ENCODE data around the gene TUBA1C. TPM values are rescaled to one million over a fixed set of nuclear protein-coding genes. Genes with fewer than 3 reads are reported as not detected.

TUBA1C gene
- polyA plus RNA-seq, 1 donor (not counting 4 experiments of a cell fraction or from before 2014, with no cell fraction given), result 1,922 TPM

- H4K20me1 ChIP-seq (ENCODE audit: control insufficient read depth, extremely low read depth, insufficient read depth, low read length), result no peaks in the 10 kb centered on the region
- H3K9me1 ChIP-seq (ENCODE audit: control insufficient read depth, extremely low read depth, insufficient read depth, low read length), result no peaks in the 10 kb centered on the region
- H3K4me1 ChIP-seq (ENCODE audit: control insufficient read depth, extremely low read depth, insufficient read depth, low read length), result peaks cover 11% of the 10 kb centered on the region
- peak overlapping the region; percentile 93 for H2AFZ ChIP-seq (ENCODE audit: control insufficient read depth, low read length)
- TF ChIP-seq, protein P1, sequence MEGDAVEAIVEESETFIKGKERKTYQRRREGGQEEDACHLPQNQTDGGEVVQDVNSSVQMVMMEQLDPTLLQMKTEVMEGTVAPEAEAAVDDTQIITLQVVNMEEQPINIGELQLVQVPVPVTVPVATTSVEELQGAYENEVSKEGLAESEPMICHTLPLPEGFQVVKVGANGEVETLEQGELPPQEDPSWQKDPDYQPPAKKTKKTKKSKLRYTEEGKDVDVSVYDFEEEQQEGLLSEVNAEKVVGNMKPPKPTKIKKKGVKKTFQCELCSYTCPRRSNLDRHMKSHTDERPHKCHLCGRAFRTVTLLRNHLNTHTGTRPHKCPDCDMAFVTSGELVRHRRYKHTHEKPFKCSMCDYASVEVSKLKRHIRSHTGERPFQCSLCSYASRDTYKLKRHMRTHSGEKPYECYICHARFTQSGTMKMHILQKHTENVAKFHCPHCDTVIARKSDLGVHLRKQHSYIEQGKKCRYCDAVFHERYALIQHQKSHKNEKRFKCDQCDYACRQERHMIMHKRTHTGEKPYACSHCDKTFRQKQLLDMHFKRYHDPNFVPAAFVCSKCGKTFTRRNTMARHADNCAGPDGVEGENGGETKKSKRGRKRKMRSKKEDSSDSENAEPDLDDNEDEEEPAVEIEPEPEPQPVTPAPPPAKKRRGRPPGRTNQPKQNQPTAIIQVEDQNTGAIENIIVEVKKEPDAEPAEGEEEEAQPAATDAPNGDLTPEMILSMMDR (optimal IDR thresholded peaks at IDR 0.05 in 1 of 3, IDR thresholded peaks at IDR 0.05 in 1 of 3, conservative IDR thresholded peaks at IDR 0.05 in 1 of 3; ENCODE audit: extremely low read depth in 1 of 3, insufficient read depth in 2 of 3, low read length in 3 of 3), result no peak
- TF ChIP-seq EZH2 (IDR thresholded peaks at IDR 0.05; ENCODE audit: low read length), result no peak
- H3K9me3 ChIP-seq (ENCODE audit: control insufficient read depth, low read depth, low read length), result no peaks in the 10 kb centered on the region
- H3K36me3 ChIP-seq (ENCODE audit: control insufficient read depth in 2 of 2, extremely low read depth in 1 of 2, insufficient read depth in 2 of 2, low read length in 2 of 2), result peaks cover 0 to 13% of the 10 kb centered on the region in 2 experiments
- FAIRE-seq (no peak), DNase-seq (ENCODE audit: low read depth, low spot score) (no peak)
- H3K27ac ChIP-seq (ENCODE audit: control insufficient read depth, insufficient read depth, low read length), result peak overlapping the region; percentile 78
- H3K4me2 ChIP-seq (ENCODE audit: control insufficient read depth, extremely low read depth, insufficient read depth, low read depth, low read length), result peak overlapping the region; percentile 74
- peak overlapping the region; percentile 75 to 82 (median 76) for H3K4me3 ChIP-seq (ENCODE audit: control insufficient read depth in 2 of 3, extremely low read depth in 1 of 3, insufficient read depth in 2 of 3, low read depth in 1 of 3, low read length in 3 of 3)
- dilution Hi-C loops (cut with MboI; ENCODE audit: extremely low pct_ligation_motif_present, low sequenced_read_pairs), result no loop called here
- H3K9ac ChIP-seq (ENCODE audit: control insufficient read depth, extremely low read depth, insufficient read depth, low read length), result peak overlapping the region; percentile 87
- H3K27me3 ChIP-seq (ENCODE audit: control insufficient read depth, extremely low read depth, insufficient read depth, low read length), result no peaks in the 10 kb centered on the region
- peaks cover 7% of the 10 kb centered on the region for H3K79me2 ChIP-seq (ENCODE audit: control insufficient read depth, insufficient read depth, low read length)
Observed at GRCh38 chr12:49322367-49322707, 57.5 kb downstream of the TUBA1C start.

- peak within 1 kb of the TSS; percentile 76 to 89 (median 82) for H3K4me3 ChIP-seq (ENCODE audit: control insufficient read depth in 2 of 3, extremely low read depth in 1 of 3, insufficient read depth in 2 of 3, low read depth in 1 of 3, low read length in 3 of 3)
- H3K4me2 ChIP-seq (ENCODE audit: control insufficient read depth, extremely low read depth, insufficient read depth, low read depth, low read length), result peak within 1 kb of the TSS; percentile 80
- H3K9me3 ChIP-seq (ENCODE audit: control insufficient read depth, low read depth, low read length), result no peaks in the 10 kb centered on the region
- no peaks in the 10 kb centered on the region for H3K27me3 ChIP-seq (ENCODE audit: control insufficient read depth, extremely low read depth, insufficient read depth, low read length)
- H3K4me1 ChIP-seq (ENCODE audit: control insufficient read depth, extremely low read depth, insufficient read depth, low read length), result peaks cover 11% of the 10 kb centered on the region
- FAIRE-seq, result peak; percentile 44
- peak within 1 kb of the TSS; percentile 78 for H3K27ac ChIP-seq (ENCODE audit: control insufficient read depth, insufficient read depth, low read length)
- H3K79me2 ChIP-seq (ENCODE audit: control insufficient read depth, insufficient read depth, low read length), result peaks cover 7% of the 10 kb centered on the region
- DNase-seq (ENCODE audit: low read depth, low spot score), result peak; percentile 72
- H3K9me1 ChIP-seq (ENCODE audit: control insufficient read depth, extremely low read depth, insufficient read depth, low read length), result no peaks in the 10 kb centered on the region
- peak within 1 kb of the TSS; percentile 87 for H3K9ac ChIP-seq (ENCODE audit: control insufficient read depth, extremely low read depth, insufficient read depth, low read length)
- H4K20me1 ChIP-seq (ENCODE audit: control insufficient read depth, extremely low read depth, insufficient read depth, low read length), result no peaks in the 10 kb centered on the region
- TF ChIP-seq, protein P1 (optimal IDR thresholded peaks at IDR 0.05 in 1 of 3, IDR thresholded peaks at IDR 0.05 in 1 of 3, conservative IDR thresholded peaks at IDR 0.05 in 1 of 3; ENCODE audit: extremely low read depth in 1 of 3, insufficient read depth in 2 of 3, low read length in 3 of 3), result no peak
- no peak for TF ChIP-seq EZH2 (IDR thresholded peaks at IDR 0.05; ENCODE audit: low read length)
- H2AFZ ChIP-seq (ENCODE audit: control insufficient read depth, low read length), result peak within 1 kb of the TSS; percentile 93
- peaks cover 0 to 13% of the 10 kb centered on the region in 2 experiments for H3K36me3 ChIP-seq (ENCODE audit: control insufficient read depth in 2 of 2, extremely low read depth in 1 of 2, insufficient read depth in 2 of 2, low read length in 2 of 2)
- dilution Hi-C loops (cut with MboI; ENCODE audit: extremely low pct_ligation_motif_present, low sequenced_read_pairs), result no loop called here
Observed at GRCh38 chr12:49322708-49323523, 58.0 kb downstream of the TUBA1C start, which contains the start of gene TROAP. Gene TROAP (plus strand): TSS chr12:49323255. CDS start chr12:49323609, 354 bp downstream.
